ENCODE measurements around the gene CFAP251.
"Not testable (repeated sequence)": the region's sequence is repeated elsewhere in the genome, so short reads cannot be mapped to it uniquely, and the experiment has no call there.

CFAP251 gene

GRCh38 chr12:121980892-121981272 is 62.5 kb downstream of the CFAP251 start:
- in situ Hi-C loops (cut with HindIII; ENCODE audit: low pct_unique_long_range_greater_than_20kb, low sequenced_read_pairs): no loop called here
- DNase-seq (ENCODE audit: low read depth in 1 of 2, low spot score in 1 of 2): no peak
- TF ChIP-seq JUND (IDR thresholded peaks at IDR 0.05; ENCODE audit: low read depth): no peak

GRCh38 chr12:121981456-121981855 is 63.1 kb downstream of the CFAP251 start:
- TF ChIP-seq JUND (IDR thresholded peaks at IDR 0.05; ENCODE audit: low read depth): no peak
- no peak for DNase-seq (ENCODE audit: low read depth in 1 of 2, low spot score in 1 of 2)
- in situ Hi-C loops (cut with HindIII; ENCODE audit: low pct_unique_long_range_greater_than_20kb, low sequenced_read_pairs): no loop called here

- in situ Hi-C loops (cut with HindIII; ENCODE audit: low pct_unique_long_range_greater_than_20kb, low sequenced_read_pairs): no loop called here
- no peak for TF ChIP-seq JUND (IDR thresholded peaks at IDR 0.05; ENCODE audit: low read depth)
- DNase-seq (ENCODE audit: low read depth in 1 of 2, low spot score in 1 of 2): no peak
Observed at GRCh38 chr12:121982950-121983349, 64.6 kb downstream of the CFAP251 start.

- no peak for DNase-seq (ENCODE audit: low read depth in 1 of 2, low spot score in 1 of 2)
- in situ Hi-C loops (cut with HindIII; ENCODE audit: low pct_unique_long_range_greater_than_20kb, low sequenced_read_pairs): no loop called here
- TF ChIP-seq JUND (IDR thresholded peaks at IDR 0.05; ENCODE audit: low read depth): no peak
Observed at GRCh38 chr12:121983536-121984210, 65.3 kb downstream of the CFAP251 start.

- TF ChIP-seq JUND (IDR thresholded peaks at IDR 0.05; ENCODE audit: low read depth): no peak
- in situ Hi-C loops (cut with HindIII; ENCODE audit: low pct_unique_long_range_greater_than_20kb, low sequenced_read_pairs): no loop called here
Observed at GRCh38 chr12:121986489-121987245, 68.3 kb downstream of the CFAP251 start.

GRCh38 chr12:121988519-121988918 is 70.1 kb downstream of the CFAP251 start:
- in situ Hi-C loops (cut with HindIII; ENCODE audit: low pct_unique_long_range_greater_than_20kb, low sequenced_read_pairs); DNase-seq (ENCODE audit: low read depth in 1 of 2, low spot score in 1 of 2): not testable (repeated sequence)

More at GRCh38 chr12:121986489-121987245, 68.3 kb downstream of the CFAP251 start:
- DNase-seq (ENCODE audit: low read depth in 1 of 2, low spot score in 1 of 2): no peak

- no peak for TF ChIP-seq JUND (IDR thresholded peaks at IDR 0.05; ENCODE audit: low read depth)
- DNase-seq (ENCODE audit: low read depth in 1 of 2, low spot score in 1 of 2): no peak
- in situ Hi-C loops (cut with HindIII; ENCODE audit: low pct_unique_long_range_greater_than_20kb, low sequenced_read_pairs): no loop called here
Observed at GRCh38 chr12:121989276-121990113, 71.1 kb downstream of the CFAP251 start.

GRCh38 chr12:121990114-121990647 is 71.8 kb downstream of the CFAP251 start:
- TF ChIP-seq JUND (IDR thresholded peaks at IDR 0.05; ENCODE audit: low read depth): no peak
- DNase-seq (ENCODE audit: low read depth in 1 of 2, low spot score in 1 of 2): no peak
- in situ Hi-C loops (cut with HindIII; ENCODE audit: low pct_unique_long_range_greater_than_20kb, low sequenced_read_pairs): no loop called here

GRCh38 chr12:121990692-121991603 is 72.6 kb downstream of the CFAP251 start:
- DNase-seq (ENCODE audit: low read depth in 1 of 2, low spot score in 1 of 2): peak in 1 of 2 experiments; percentile 23
- in situ Hi-C loops (cut with HindIII; ENCODE audit: low pct_unique_long_range_greater_than_20kb, low sequenced_read_pairs): no loop called here
- TF ChIP-seq JUND (IDR thresholded peaks at IDR 0.05; ENCODE audit: low read depth): no peak

- DNase-seq (ENCODE audit: low read depth in 1 of 2, low spot score in 1 of 2): no peak
Observed at GRCh38 chr12:121992059-121992879, 73.9 kb downstream of the CFAP251 start.

More at GRCh38 chr12:121992059-121992879, 73.9 kb downstream of the CFAP251 start:
- in situ Hi-C loops (cut with HindIII; ENCODE audit: low pct_unique_long_range_greater_than_20kb, low sequenced_read_pairs): no loop called here
- TF ChIP-seq JUND (IDR thresholded peaks at IDR 0.05; ENCODE audit: low read depth): no peak
